Measurements from ENCODE around the gene CASP10. TPM values are rescaled to one million over a fixed set of nuclear protein-coding genes. Genes with fewer than 3 reads are reported as not detected.
"Not testable (repeated sequence)": the region's sequence is repeated elsewhere in the genome, so short reads cannot be mapped to it uniquely, and the experiment has no call there.

Gene CASP10
- total RNA-seq, 1 experiment from 2014 or later = 4.6 TPM

- in situ Hi-C loops (cut with HindIII; ENCODE audit: low pct_unique_long_range_greater_than_20kb, low sequenced_read_pairs) = no loop called here
- DNase-seq (ENCODE audit: low read depth, low spot score) = no peak
These were observed 29.7 kb upstream of the CASP10 start for GRCh38 chr2:201152999-201153815.

- no peak for DNase-seq (ENCODE audit: low read depth, low spot score)
- in situ Hi-C loops (cut with HindIII; ENCODE audit: low pct_unique_long_range_greater_than_20kb, low sequenced_read_pairs) = no loop called here
These were observed 28.1 kb upstream of the CASP10 start for GRCh38 chr2:201154615-201155399.

GRCh38 chr2:201156036-201156435 is 26.9 kb upstream of the CASP10 start:
- no peak for DNase-seq (ENCODE audit: low read depth, low spot score)
- in situ Hi-C loops (cut with HindIII; ENCODE audit: low pct_unique_long_range_greater_than_20kb, low sequenced_read_pairs) = no loop called here

DNA sequence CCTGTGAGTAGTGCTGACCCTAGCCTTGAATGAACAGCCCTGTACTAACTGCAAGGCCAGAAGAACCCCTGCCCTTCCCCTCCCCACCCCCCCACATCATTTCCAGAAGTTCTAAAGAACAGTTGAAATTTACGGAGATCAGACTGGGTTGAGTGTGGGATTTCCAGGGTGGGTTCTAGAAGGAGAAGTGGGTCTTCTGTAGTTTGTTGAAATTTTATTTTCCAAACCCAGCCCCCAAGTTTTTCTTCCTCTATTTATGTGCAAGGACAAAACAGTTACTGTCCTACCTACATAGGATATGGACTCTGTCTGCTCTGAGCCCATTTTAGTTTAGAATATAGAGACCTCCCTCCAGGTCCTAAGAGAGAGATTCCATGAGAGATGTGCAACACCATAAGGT is 26.3 kb upstream of the CASP10 start:
- in situ Hi-C loops (cut with HindIII; ENCODE audit: low pct_unique_long_range_greater_than_20kb, low sequenced_read_pairs) = no loop called here

DNA sequence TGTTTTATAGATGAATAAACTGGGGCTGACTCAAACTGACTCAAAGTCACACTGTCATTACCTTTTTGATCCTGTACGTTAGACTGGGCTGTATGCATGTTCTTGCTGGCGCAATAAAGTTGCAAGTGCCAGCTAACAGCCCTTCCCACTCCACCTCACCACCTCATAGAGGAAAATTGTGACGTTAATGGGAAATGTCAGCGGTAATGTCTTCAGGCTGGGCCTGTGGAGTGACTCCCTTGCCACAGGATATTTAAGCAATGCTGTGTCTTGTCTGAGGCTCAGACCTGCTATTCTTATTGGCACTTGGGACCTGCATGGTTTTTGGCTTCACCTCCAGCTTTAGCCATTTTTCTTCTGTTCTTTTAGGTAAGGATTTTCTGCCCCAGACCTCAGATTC is 25.2 kb upstream of the CASP10 start:
- peak; percentile 72 for DNase-seq (ENCODE audit: low read depth, low spot score)
- in situ Hi-C loops (cut with HindIII; ENCODE audit: low pct_unique_long_range_greater_than_20kb, low sequenced_read_pairs) = no loop called here

More for the DNA sequence above, 26.3 kb upstream of the CASP10 start:
- DNase-seq (ENCODE audit: low read depth, low spot score) = no peak

DNA sequence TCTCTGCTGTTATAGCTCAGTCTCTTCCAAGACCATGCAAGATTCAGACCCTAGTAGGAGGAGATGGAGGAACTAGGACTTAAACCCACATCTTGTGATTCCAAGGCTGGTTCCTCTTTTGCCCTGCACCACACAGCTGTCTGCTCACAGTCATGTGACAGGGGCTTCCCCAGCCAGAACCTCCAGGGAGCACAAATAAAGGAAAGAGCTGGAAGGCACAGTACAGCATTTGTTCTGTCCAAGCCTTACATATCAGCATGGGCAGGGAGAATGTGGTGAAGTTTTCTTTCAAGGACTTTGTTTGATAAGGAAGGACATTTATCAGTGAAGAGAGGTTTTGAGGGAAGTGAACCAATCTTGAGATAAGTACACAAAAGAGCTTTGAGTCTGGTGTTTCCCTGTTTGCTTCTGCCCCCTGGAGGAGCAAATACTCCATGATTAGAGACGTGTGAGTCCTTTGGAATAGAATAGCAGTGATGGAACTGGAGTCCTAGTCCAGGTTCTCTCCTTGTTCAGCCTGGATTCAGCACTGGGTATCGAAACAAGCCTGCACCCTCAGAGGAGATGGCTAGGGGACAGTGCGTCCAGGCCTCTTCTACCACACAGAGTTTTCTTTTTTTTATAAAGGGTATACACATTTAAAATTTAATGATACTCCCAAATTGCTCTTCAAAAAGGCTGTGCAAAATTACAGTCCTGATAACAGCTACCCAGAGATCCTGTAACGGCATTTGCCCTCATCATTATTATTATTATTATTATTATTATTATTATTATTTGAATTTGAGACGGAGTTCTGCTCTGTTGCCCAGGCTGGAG is 24.6 kb upstream of the CASP10 start:
- in situ Hi-C loops (cut with HindIII; ENCODE audit: low pct_unique_long_range_greater_than_20kb, low sequenced_read_pairs) = no loop called here
- peak; percentile 98 for DNase-seq (ENCODE audit: low read depth, low spot score)

DNA sequence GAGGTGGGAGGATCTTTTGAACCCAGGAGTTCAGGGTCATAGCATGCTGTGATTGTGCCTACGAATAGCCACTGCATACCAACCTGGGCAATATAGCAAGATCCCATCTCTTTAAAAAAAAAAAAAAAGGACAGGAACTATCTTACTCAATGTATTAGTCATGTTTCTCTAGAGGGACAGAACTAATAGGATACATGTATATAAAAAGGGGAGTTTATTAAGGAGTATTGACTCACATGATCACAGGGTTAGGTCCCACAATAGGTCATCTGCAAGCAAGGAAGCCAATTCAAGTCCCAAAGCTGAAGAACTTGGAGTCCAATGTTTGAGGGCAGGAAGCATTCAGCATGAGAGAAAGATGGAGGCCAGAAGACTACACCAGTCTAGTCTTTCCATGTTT is 18.8 kb upstream of the CASP10 start:
- no peak for DNase-seq (ENCODE audit: low read depth, low spot score)
- in situ Hi-C loops (cut with HindIII; ENCODE audit: low pct_unique_long_range_greater_than_20kb, low sequenced_read_pairs) = no loop called here

DNA sequence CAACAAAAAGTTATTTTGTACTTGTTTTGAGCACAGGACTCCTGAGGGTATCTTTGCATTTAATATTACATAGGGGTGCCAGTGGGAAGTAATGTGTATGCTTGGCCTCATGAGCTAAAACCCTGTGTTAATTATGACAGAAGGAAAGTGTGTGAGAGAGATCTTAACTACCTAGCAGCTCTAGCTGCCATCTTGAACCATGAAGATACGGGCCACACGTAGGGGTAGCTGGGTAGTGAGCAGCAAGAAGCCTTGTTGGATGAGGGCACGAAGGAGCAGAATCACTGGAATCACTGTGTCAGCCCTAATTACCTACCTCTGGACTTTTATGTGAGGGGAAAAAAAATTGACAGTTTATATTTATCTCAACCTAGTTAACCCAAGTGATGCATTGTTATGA is 15.4 kb upstream of the CASP10 start:
- in situ Hi-C loops (cut with HindIII; ENCODE audit: low pct_unique_long_range_greater_than_20kb, low sequenced_read_pairs) = no loop called here
- DNase-seq (ENCODE audit: low read depth, low spot score) = no peak

DNA sequence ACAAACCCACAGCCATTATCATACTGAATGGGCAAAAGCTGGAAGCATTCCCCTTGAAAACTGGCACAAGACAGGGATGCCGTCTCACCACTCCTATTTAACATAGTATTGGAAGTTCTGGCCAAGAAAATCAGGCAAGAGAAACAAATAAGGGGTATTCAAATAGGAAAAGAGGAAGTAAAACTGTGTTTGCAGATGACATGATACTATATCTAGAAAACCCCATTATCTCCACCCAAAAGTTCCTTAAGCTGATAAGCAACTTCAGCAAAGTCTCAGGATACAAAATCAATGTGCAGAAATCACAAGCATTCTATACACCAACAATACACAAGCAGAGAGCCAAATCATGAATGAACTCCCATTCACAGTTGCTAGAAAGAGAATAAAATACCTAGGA is 14.4 kb upstream of the CASP10 start:
- in situ Hi-C loops (cut with HindIII; ENCODE audit: low pct_unique_long_range_greater_than_20kb, low sequenced_read_pairs); DNase-seq (ENCODE audit: low read depth, low spot score): not testable (repeated sequence)

DNA sequence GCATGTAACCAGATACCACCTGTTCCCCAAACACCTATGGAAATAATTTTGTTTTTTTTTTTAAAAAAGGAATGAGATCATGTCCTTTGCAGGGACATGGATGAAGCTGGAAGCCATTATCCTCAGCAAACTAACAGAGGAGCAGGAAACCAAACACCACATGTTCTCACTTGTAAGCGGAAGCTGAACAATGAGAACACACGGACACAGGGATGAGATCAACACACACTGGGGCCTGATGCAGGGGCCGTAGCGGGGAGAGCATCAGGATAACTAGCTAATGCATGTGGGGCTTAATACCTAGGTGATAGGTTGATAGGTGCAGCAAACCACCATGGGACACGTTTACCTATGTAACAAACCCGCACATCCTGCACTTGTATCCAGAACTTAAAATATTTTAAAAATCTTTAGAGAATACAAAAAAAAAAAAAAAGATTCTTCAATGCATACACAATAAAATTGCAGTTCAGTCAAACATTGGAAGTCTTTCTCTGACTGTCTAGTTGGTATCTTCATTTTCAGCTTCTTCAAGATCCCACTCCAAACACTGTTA is 11.6 kb upstream of the CASP10 start:
- no peak for DNase-seq (ENCODE audit: low read depth, low spot score)
- in situ Hi-C loops (cut with HindIII; ENCODE audit: low pct_unique_long_range_greater_than_20kb, low sequenced_read_pairs) = no loop called here

DNA sequence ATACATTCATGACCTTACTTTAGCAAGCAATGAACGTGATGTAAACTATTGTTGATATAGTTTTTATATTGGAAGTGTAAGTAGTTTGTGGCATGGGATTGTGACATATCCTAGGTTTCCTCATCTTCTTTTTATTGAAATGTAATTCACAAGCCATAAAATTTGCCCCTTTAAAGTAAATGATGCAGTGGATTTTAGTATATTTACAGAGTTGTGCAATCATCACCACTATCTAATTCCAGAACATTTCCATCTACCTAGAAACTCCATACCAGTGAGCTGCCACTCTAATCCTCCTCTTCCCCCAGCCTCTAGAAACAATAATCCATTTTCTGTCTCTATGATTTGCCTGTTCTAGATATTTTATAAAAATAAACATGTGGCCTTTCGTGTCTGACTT is 10.7 kb upstream of the CASP10 start:
- DNase-seq (ENCODE audit: low read depth, low spot score) = no peak
- in situ Hi-C loops (cut with HindIII; ENCODE audit: low pct_unique_long_range_greater_than_20kb, low sequenced_read_pairs) = no loop called here

DNA sequence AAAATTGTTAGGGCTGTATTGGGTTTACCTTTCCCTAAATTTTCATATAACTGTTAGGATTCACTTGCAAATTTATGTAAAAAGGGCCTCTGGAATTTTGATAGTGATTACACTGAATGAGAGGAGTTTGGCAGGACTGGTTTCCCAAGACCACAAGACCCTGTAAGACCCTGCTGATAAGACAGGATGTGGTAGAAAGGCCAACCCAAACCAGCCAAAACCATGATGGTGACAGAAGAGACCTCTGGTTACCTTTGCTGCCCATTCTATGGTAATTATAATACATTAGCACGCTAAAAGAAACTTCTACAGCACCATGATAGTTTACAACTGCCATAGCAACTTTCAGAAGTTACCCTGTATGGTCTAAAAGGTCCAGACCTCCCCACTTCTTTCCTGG is 8.3 kb upstream of the CASP10 start:
- DNase-seq (ENCODE audit: low read depth, low spot score) = no peak
- in situ Hi-C loops (cut with HindIII; ENCODE audit: low pct_unique_long_range_greater_than_20kb, low sequenced_read_pairs) = no loop called here

DNA sequence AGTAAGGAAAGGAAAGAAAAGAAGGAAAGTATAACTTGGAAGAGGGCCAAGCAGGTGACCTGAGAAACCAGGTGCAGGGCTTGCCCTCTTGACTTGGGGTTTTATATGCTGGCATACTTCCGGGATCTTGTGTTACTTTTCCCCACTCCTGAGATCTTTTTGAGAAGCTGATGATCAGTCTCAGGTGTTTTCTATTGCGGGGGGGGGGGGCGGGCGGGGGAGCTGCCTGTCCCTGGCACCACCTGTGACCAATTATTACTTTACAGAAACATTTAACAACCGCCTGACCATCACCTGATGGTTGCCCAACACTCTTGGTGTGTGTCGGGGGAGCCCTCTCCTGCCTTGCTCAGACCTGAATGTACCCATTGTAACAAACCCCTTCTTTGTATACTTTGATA is 6.9 kb upstream of the CASP10 start:
- in situ Hi-C loops (cut with HindIII; ENCODE audit: low pct_unique_long_range_greater_than_20kb, low sequenced_read_pairs) = no loop called here
- DNase-seq (ENCODE audit: low read depth, low spot score) = peak; percentile 90

- in situ Hi-C loops (cut with HindIII; ENCODE audit: low pct_unique_long_range_greater_than_20kb, low sequenced_read_pairs) = no loop called here
These were observed 2.9 kb upstream of the CASP10 start for GRCh38 chr2:201180010-201180409.

DNA sequence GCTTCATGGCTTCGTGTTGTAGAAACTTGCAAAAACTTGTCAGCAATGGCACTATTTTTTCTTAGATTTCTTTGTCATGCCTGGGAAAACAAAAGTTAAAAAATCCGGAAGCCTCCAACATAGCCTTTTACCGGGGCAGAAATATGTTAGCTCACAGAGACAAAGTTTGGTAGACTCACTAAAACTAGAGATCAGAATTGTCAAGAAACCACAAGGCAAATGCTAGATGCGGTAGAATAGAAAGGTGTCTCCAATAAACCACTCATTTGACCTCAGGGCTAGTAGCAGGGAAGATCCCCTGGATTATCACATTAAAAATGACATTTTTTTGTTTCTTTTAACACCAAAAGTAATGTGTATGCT is 405 bp downstream of the CASP10 start:
- in situ Hi-C loops (cut with HindIII; ENCODE audit: low pct_unique_long_range_greater_than_20kb, low sequenced_read_pairs) = no loop called here
- no peak for DNase-seq (ENCODE audit: low read depth, low spot score)

More at GRCh38 chr2:201180010-201180409, 2.9 kb upstream of the CASP10 start:
- no peak for DNase-seq (ENCODE audit: low read depth, low spot score)

GRCh38 chr2:201183835-201184234 is 894 bp downstream of the CASP10 start:
- in situ Hi-C loops (cut with HindIII; ENCODE audit: low pct_unique_long_range_greater_than_20kb, low sequenced_read_pairs) = not testable (repeated sequence)

GRCh38 chr2:201184248-201184647 is 1.3 kb downstream of the CASP10 start:
- DNase-seq (ENCODE audit: low read depth, low spot score); in situ Hi-C loops (cut with HindIII; ENCODE audit: low pct_unique_long_range_greater_than_20kb, low sequenced_read_pairs): not testable (repeated sequence)

More at GRCh38 chr2:201183835-201184234, 894 bp downstream of the CASP10 start:
- DNase-seq (ENCODE audit: low read depth, low spot score) = not testable (repeated sequence)

DNA sequence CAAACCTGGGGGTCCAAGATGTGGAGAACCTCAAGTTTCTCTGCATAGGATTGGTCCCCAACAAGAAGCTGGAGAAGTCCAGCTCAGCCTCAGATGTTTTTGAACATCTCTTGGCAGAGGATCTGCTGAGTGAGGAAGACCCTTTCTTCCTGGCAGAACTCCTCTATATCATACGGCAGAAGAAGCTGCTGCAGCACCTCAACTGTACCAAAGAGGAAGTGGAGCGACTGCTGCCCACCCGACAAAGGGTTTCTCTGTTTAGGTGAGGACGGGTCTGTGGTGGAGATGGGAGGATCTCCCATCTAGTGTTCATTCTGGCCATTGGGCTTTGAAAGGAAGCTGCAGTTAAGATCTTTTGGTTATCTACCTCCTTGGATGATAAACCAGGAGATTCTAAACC is 2.9 kb downstream of the CASP10 start:
- DNase-seq (ENCODE audit: low read depth, low spot score) = no peak
- in situ Hi-C loops (cut with HindIII; ENCODE audit: low pct_unique_long_range_greater_than_20kb, low sequenced_read_pairs) = no loop called here
